NCI-H1417 (cell line): ENCODE results near the gene PTCH2.
A peak's percentile ranks its signal among the peaks of the same experiment; 100 is the strongest.

Source experiments
- DNase-seq, 3 experiments: peaks; one replicate each; lab custom pipeline; 2025; lab: John Stamatoyannopoulos, UW

PTCH2 gene

GRCh38 chr1:44778705-44779576 lies 64.1 kb downstream of the PTCH2 start:
- peak in 1 of 3 experiments; percentile 12 for DNase-seq

GRCh38 chr1:44777969-44778635 lies 65.0 kb downstream of the PTCH2 start:
- DNase-seq: no peak

- DNase-seq: peak in 1 of 3 experiments; percentile 20
Measured at GRCh38 chr1:44777547-44777946, 65.5 kb downstream of the PTCH2 start.

GRCh38 chr1:44776730-44777068 lies 66.4 kb downstream of the PTCH2 start:
- no peak for DNase-seq

- no peak for DNase-seq
Measured at GRCh38 chr1:44775930-44776729, 66.9 kb downstream of the PTCH2 start.

GRCh38 chr1:44775078-44775929 lies 67.7 kb downstream of the PTCH2 start, which contains the start of gene RPS8:
RPS8 (plus strand) TSS chr1:44775540; CDS start chr1:44775597, 57 bp downstream.
- DNase-seq: peak; percentile 92 to 96 (median 95)
